ENCODE results near the gene CBX1.

- TF ChIP-seq CTCF (IDR thresholded peaks at IDR 0.05) (peak; percentile 52 to 84 (median 74)), POLR2AphosphoS5 (IDR thresholded peaks at IDR 0.05) (peak in 3 of 4 donors; percentile 24 to 51 (median 50))
Observed at GRCh38 chr17:48074322-48075081, 26.8 kb downstream of the CBX1 start.
